Retinal pigment epithelial cell (primary cell): ENCODE measurements around the gene SIRPA.
A peak's percentile ranks its signal among the peaks of the same experiment; 100 is the strongest.

Experiments used
- DNase-seq: peaks from one replicate; pipeline ENCODE4 v3.0.0-alpha.2; 2010; ENCODE audit warnings: low read depth
- H3K4me3 ChIP-seq: 2 replicates; pipeline ENCODE4 v1.5.1; 2011; ENCODE audit warnings: mild to moderate bottlenecking, low read length, control low read depth, moderate library complexity
- TF ChIP-seq, protein P1 (sequence below): conservative IDR thresholded peaks from 2 replicates; pipeline ENCODE4 v1.5.1; 2011; ENCODE audit warnings: low read depth, low read length, control low read depth, inconsistent platforms

The SIRPA gene

DNA sequence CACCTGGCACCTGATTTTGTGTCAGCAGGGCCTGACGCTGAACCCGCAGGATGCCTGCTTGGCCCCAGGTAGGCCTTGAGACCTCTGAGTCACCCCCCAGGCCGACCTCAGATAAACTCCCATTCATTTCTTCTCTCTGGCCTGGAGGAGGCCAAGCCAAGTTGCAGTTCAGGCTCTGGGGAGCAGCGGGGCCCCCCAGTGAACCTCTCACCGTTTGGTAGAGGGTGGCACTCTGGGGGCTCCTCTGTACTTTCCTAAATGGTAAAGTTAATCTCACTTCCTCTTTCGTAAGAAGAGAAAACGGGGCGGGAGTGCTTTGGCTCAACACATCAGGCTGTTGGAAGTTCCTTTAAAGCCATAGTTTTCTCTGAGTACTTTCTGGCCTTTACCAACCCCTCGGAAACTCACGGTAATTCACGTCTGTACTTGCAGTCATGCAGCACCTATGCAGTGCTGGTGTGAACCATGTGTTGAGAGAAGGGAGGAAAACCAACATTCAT, 2.8 kb downstream of the SIRPA start:
- TF ChIP-seq, protein P1, sequence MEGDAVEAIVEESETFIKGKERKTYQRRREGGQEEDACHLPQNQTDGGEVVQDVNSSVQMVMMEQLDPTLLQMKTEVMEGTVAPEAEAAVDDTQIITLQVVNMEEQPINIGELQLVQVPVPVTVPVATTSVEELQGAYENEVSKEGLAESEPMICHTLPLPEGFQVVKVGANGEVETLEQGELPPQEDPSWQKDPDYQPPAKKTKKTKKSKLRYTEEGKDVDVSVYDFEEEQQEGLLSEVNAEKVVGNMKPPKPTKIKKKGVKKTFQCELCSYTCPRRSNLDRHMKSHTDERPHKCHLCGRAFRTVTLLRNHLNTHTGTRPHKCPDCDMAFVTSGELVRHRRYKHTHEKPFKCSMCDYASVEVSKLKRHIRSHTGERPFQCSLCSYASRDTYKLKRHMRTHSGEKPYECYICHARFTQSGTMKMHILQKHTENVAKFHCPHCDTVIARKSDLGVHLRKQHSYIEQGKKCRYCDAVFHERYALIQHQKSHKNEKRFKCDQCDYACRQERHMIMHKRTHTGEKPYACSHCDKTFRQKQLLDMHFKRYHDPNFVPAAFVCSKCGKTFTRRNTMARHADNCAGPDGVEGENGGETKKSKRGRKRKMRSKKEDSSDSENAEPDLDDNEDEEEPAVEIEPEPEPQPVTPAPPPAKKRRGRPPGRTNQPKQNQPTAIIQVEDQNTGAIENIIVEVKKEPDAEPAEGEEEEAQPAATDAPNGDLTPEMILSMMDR = no peak
- H3K4me3 ChIP-seq = no peak overlapping the region
- no peak for DNase-seq

DNA sequence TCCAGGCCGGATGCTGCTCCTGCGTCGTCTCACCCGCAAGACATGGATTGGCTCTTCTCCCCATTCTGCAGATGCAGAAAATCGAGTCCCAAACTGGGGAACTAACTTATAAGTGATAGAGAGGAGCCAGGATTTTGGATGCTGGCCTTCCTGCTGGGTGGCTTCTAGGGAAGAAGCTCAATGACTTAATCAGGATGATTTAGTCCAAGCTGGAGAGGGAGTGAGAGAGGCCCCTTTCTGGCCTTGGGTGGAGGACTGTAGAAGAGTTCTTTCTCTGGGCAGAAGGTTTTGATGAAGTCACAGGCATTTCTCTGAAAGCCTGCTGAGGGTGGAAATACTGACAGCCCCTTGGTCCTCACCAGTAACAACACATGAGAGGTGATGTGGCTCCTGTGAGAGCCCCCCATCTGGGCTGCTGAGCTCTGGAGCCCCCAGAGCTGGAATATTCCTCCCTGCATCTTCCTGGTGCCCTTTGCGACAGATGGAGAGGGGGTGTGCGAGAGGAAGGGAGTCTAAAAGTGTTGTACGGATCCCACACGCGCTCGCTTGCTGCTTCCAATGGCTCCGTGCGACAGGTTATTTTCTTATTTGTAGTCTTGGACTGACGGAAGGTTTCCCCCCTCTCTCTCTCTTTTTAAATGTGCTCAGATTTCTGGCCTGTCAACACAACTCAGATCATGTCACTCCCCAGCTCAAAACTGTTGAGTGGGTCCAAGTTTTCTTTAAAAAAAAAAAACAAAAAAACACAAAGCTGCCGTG, 3.5 kb downstream of the SIRPA start:
- no peak for DNase-seq
- TF ChIP-seq, protein P1 = no peak
- H3K4me3 ChIP-seq = no peak overlapping the region

DNA sequence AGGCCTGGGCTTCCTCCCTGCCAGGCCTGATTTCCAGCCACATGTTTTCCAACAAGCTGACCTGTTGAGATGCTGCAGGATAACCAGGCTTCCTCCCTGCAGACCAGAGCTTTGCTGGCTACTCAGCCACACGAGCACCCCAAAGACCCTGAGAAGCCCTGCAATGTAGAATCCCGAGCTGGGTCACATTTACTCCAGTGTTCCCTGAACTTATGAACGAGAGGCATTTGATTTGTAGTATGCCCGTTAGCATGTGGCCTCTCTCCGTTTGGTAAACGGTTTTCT, 4.0 kb downstream of the SIRPA start:
- TF ChIP-seq, protein P1 = no peak
- DNase-seq = no peak
- no peak overlapping the region for H3K4me3 ChIP-seq

DNA sequence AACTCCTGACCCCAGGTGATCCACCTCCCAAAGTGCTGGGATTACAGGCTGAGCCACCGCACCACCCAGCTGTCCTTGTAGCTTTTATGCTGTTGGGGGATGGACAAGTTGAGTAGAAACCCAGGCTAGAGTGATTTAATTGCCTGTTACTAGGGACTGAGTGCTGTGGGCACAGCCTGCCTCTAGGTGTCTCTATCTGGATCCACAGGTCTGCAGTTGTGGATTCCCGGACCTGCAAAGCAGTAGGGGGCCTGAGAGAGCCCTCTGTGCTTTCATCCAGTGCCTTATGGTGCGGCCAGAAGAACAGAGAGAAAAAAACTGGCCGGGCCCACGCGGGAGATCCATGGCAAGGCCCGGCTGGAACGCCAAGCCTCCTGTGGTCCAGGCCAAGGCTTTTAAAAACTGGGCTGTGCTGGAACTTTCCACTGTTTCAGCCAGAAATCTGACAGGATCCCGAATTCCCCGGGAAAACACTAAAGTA, 5.2 kb downstream of the SIRPA start:
- peak; percentile 56 for DNase-seq
- TF ChIP-seq, protein P1 = peak; percentile 90
- H3K4me3 ChIP-seq = no peak overlapping the region

DNA sequence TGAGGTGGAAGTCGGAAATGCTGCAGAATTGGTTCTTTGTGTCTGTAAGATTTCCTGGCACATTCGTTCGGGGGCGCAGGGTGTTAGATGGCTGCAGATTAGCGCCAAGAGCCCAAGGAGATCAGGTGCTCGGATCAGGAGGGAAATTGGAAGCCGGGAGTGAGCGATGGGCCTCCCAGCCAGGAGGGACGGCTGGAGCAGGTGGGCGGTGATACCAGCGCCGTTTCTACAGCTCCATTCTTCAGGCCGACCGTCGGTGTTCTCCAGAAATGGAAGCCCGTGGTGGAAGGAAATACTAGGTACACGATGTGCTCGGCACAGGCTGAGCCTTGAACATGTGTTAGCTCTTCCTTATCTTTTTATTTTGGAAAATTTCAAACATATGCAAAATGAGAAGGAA, 6.5 kb downstream of the SIRPA start:
- no peak overlapping the region for H3K4me3 ChIP-seq
- DNase-seq = no peak
- TF ChIP-seq, protein P1 = no peak

DNA sequence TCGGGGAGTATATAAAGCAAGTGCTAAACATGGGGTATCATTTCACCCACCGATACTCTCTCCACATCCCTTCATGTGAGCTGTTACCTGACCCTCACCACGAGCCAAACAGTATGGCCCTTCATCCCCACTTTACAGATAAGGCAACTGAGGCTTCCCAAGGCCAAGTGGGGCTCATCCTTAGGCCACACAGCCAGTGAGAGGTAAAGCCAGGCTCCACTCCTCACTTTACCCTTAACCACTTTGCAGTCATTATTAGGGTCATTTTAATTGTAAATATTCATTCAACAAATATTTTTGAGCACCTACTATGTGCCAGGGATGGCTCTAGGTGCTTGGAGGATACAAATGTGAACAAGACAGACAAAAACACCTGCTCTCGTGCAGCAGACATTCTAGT, 7.0 kb downstream of the SIRPA start:
- TF ChIP-seq, protein P1 = no peak

DNA sequence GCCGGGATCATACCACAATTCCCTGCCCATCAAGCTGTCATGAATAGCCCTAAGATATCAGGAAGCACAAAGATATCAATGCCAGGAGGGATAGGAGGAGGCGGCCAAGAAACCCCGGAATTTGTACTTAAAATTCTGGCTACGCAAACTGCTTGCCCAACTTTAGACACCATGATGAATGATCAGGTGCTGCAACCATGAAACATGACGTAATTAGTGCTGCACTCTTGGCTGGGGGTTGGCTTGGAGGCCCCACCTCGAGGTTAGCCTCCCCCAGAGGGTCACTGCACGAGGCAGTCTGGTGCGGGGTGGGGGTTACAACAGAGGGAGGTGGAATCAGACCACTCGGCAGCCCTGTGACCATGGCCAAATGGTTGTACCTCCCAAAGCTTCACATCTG, 8.9 kb downstream of the SIRPA start:
- no peak overlapping the region for H3K4me3 ChIP-seq
- DNase-seq = no peak
- TF ChIP-seq, protein P1 = no peak

More for the DNA sequence above, 7.0 kb downstream of the SIRPA start:
- no peak for DNase-seq
- no peak overlapping the region for H3K4me3 ChIP-seq
